Stimulated activated CD8-positive, alpha-beta memory T cell treated with anti-CD3 and anti-CD28 coated beads, Interleukin-15, amount 100 ng/mL, for 1 hour (primary cell): ENCODE measurements around the gene TOM1L1.
"Not testable (repeated sequence)": the region's sequence is repeated elsewhere in the genome, so short reads cannot be mapped to it uniquely, and the experiment has no call there.

ENCODE experiments used
- DNase-seq: peaks from one replicate; pipeline ENCODE4 v3.0.0-alpha.2; 2020; ENCODE audit warnings: low read depth

Gene TOM1L1

GRCh38 chr17:54900457-54901229, at the start of gene TOM1L1:
TSS of gene TOM1L1 (plus strand) at chr17:54900852. CDS start at chr17:54900866, 14 bp downstream.
- no peak for DNase-seq

DNA sequence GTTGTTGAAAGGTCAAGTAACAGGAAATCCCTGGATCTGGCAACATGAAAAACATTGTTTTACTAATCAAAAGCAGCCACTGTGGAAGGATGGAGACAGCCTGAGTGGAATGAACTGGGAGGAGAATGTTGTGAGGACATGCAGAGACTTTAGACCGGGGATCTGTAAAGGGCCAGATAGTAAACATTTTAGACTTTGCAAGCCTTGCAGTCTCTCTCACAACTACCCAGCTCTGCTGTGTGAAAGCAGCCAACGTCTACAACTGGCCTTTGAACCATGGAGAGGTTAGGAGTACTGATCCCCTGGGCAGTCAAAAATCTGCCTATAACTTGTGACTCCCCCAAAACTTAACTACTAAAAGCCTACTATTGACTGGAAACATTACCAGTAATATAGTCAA, 41.5 kb upstream of the TOM1L1 start:
- DNase-seq, result no peak

DNA sequence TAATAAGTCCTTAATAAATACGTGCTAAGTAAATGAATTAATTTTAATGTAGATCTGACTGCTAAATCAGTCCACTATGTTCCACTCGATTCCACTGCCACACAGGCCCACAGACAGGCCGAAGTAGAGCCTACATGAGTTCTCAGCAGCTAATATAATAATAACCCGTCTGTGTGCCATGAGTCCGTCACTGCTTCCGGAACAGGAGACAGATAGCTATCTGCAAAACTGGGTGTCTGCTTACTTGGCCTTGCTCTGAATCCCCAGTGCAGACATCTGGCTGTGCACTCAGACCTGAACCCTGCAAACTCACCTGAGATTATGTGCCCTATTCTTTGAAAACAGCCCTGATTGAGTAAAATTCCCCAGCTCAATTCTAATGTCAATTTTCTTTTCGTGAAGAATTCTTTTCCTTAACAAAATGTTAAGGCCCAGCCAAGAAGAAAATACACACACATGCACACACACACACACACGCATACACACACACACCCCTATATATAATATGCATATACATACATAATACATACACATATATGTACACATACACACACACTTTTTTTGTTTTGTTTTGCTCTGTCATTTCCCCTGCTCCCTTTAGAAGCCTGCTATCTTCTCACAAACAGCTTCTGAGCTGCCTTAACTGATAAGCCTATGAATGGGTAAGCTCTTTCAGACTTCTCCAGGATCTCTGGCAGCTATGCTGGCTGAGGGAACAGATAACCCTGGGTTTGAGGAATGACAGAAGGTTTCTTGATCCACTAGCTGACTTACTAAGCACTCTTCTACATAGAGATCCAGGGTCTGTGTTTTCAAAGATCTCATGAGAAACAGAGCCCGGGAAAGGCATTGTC, 39.8 kb upstream of the TOM1L1 start:
- DNase-seq, result no peak

DNA sequence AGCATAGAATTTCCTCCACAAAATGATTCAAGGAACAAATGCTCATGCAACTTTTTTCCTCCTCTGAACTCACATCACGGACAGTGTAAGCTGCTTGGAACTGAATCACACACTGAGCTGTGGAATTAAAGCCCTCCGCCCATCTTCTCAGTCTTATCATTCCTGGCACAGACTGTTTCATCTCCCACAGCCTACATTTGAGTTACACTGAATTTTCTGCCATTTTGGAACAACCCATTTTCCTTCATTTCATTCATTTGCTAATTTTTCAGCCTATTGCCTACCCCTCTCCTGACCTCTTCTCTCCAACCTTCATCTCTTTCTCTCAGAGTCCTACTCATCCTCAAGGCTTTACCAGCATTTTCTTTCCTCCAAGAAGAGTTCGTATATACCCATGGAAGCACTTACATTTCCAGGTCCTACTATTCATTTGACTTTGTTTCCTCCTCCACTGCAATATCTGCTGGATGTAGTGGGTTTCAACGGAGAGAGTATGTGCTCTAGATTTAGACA, 39.1 kb upstream of the TOM1L1 start:
- no peak for DNase-seq

- DNase-seq, result no peak
Measured at GRCh38 chr17:54863176-54863575, 37.5 kb upstream of the TOM1L1 start.

DNA sequence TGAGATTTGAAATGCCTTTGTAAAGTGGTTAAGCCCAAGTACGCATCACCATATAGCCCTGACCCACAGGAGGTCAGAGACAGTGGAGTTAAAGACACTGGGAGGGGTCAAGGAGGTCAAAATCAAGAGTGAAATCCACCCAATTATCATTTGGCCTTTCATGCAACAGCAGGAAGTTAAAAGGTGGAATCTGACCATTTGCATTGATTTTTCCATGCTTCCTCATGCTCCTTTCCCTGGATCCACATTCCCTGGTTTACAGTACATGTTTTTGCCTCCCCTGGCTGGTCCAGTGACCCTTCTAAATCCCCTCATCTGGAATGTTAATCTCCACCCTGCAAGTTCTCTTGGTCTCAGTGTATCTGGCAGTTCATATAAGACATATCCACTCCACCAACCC, 36.6 kb upstream of the TOM1L1 start:
- no peak for DNase-seq

GRCh38 chr17:54864636-54865356, 35.9 kb upstream of the TOM1L1 start:
- no peak for DNase-seq

- no peak for DNase-seq
Measured at GRCh38 chr17:54867634-54868033, 33.0 kb upstream of the TOM1L1 start.

GRCh38 chr17:54870671-54871175, 29.9 kb upstream of the TOM1L1 start:
- DNase-seq, result no peak

DNA sequence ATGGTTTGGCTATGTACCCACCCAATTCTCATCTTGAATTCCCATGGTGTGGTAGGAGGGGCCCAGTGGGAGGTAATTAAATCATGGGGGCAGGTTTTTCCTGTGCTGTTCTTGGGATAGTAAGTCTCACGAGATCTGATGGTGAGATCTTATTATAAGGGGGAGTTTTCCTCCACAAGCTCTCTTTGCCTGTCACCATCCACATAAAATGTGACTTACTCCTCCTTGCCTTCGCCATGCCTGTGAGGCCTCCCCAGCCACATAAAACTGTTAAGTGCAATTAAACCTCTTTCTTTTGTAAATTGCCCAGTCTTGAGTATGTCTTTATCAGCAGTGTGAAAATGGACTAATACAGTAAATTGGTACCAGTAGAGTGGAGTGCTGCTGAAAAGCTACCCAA, 24.7 kb upstream of the TOM1L1 start:
- DNase-seq, result not testable (repeated sequence)

DNA sequence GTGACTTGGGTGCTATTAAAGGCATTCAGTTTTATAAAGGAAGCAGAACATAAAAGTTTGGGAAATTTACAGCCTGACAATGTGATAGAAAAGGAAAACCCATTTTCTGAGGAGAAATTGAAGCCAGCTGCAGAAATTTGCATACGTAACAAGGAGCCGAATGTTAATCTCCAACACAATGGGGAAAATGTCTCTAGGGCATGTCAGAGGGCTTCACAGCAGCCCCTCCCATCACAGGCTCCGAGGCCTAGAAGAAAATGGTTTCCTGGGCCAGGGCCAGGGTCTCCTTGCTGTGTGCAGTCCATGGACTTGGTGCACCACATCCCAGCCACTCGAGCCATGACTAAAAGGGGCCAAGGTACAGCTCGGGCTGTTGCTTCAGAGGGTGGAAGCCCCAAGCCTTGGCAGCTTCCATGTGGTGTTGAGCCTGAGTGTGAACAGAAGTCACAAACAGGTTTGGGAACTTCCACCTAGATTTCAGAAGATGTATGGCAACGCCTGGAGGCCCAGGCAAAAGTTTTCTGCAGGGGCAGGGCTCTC, 23.9 kb upstream of the TOM1L1 start:
- no peak for DNase-seq

- no peak for DNase-seq
Measured at GRCh38 chr17:54881255-54881972, 19.2 kb upstream of the TOM1L1 start.

DNA sequence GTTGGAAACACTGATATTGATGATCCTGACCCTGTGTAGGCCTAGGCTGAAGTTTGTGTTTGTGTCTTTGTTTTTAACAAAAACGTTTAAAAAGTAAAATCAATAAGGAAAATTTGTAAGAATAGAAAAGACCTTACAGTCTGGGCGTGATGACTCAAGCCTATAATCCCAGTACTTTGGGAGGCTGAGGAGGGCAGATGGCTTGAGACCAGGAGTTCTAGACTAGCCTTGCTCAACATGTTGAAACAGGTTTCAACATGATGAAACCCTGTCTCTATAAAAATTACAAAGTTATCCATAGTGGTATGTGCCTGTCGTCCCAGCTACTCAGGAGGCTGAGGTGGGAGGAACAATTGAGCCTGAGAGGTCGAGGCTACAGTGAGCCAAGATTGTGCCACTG, 18.3 kb upstream of the TOM1L1 start:
- DNase-seq, result no peak

- no peak for DNase-seq
Measured at GRCh38 chr17:54882950-54883349, 17.7 kb upstream of the TOM1L1 start.

GRCh38 chr17:54883939-54884338, 16.7 kb upstream of the TOM1L1 start:
- no peak for DNase-seq

GRCh38 chr17:54887787-54888186, 12.9 kb upstream of the TOM1L1 start:
- no peak for DNase-seq

GRCh38 chr17:54888254-54888653, 12.4 kb upstream of the TOM1L1 start:
- no peak for DNase-seq

GRCh38 chr17:54888981-54889380, 11.7 kb upstream of the TOM1L1 start:
- no peak for DNase-seq

DNA sequence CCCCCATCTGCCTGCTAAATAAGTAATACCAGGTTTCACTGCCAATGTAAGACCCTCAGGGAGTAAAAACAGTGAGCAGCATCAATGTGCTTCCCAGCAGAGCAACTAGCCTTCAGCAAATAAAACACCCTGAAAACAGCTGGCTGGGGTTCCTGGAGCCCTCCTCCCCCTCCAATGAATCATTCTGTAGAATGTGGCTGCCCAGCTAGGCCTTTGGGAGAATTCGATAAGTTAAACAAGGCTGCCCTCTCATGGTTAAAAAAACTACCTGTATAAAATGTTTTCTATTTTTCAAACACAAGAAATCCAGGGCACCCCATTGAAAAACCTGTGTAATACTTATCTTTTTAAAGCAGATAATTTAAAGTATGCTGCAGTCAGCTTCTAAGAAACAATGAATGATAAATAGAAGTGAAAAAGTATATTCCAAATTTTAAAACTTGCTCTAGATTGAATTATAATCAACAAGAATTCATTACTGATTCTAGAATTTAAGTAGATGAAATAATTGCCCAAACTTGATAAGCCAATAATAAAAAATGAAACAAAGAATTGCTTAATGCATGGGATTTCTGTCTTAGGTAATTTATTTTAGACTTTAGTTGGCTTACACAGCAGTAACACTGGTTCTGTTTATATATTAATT, 9.4 kb upstream of the TOM1L1 start:
- DNase-seq, result no peak

DNA sequence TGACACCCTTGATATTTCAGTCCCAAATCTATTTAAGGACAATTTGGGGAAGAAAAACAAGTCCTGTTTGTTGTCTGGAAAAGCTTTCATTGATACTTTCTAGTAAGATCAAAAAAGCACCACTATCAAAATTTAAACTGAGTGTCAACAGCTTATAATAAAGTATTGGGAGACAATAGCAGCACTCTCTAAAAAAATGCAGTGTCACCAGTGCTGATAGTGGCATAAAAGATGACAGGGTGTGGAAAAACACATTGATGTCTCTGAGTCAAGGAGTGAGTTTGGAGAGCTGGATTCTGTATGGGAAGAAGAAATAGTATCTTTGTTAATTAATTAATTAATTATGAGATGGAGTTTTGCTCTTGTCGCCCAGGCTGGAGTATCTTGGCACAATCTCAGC, 8.3 kb upstream of the TOM1L1 start:
- no peak for DNase-seq

DNA sequence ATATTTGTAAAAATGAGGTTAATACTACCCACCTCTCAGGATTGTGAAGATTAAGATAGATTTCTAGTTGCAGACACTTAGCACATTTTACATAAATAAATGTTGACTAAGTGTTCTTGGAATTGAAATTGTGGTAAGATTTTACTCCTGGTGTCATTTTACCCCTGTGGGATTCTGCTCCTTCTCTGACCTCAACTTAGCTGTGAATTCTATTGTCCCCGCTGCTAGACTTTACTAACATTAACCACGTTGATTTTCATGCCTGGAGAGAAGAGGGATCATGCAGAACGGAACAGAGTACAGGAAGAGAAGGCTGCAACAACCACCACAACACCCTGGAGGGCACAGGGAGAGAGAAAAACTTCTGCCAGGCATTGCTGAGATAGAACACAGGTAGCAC, 2.1 kb upstream of the TOM1L1 start:
- no peak for DNase-seq
